Panc1 (cell line): ENCODE measurements around the gene USP24.

Experiments used
- POLR2AphosphoS5 ChIP-seq: IDR thresholded peaks from 2 replicates; pipeline ENCODE4 v1.6.1; 2012; ENCODE audit warnings: mild to moderate bottlenecking, low read depth, low read length, moderate library complexity
- TF ChIP-seq, protein P1 (sequence below): fragments of 450-650 bp; IDR thresholded peaks from 2 replicates; pipeline ENCODE4 v1.5.1; 2017; ENCODE audit warnings: mild to moderate bottlenecking
- TF ChIP-seq, protein P2 (sequence below), 2 experiments: IDR thresholded peaks; 2 replicates each; pipeline ENCODE4 v1.6.1; 2011 to 2012; ENCODE audit warnings: low read depth in 2 of 2, control low read depth in 1 of 2, low read length in 1 of 2, mild to moderate bottlenecking in 1 of 2, moderate library complexity in 1 of 2; ENCODE audit not compliant: insufficient read depth in 1 of 2

DNA sequence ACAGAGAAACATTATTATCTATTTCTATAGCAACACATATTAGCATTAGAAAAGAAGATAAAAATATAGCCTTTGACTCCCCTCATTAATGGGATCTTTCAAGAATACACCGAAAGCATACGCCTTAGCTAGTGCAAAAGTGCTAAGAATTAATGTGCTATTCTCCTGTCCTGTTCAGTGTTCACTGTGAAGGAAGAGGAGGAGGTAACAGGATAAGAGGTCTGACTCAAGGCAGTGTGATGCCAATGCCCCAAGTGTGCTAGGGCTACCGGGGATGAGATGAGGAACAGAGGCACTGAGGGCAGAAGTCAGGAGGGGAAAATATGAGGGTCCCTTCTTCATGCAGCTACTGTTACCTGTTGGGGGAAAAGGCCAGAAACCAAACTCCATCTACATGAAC, 43.5 kb downstream of the USP24 start:
- TF ChIP-seq, protein P1, sequence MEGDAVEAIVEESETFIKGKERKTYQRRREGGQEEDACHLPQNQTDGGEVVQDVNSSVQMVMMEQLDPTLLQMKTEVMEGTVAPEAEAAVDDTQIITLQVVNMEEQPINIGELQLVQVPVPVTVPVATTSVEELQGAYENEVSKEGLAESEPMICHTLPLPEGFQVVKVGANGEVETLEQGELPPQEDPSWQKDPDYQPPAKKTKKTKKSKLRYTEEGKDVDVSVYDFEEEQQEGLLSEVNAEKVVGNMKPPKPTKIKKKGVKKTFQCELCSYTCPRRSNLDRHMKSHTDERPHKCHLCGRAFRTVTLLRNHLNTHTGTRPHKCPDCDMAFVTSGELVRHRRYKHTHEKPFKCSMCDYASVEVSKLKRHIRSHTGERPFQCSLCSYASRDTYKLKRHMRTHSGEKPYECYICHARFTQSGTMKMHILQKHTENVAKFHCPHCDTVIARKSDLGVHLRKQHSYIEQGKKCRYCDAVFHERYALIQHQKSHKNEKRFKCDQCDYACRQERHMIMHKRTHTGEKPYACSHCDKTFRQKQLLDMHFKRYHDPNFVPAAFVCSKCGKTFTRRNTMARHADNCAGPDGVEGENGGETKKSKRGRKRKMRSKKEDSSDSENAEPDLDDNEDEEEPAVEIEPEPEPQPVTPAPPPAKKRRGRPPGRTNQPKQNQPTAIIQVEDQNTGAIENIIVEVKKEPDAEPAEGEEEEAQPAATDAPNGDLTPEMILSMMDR: no peak
- no peak for TF ChIP-seq POLR2AphosphoS5
- TF ChIP-seq, protein P2, sequence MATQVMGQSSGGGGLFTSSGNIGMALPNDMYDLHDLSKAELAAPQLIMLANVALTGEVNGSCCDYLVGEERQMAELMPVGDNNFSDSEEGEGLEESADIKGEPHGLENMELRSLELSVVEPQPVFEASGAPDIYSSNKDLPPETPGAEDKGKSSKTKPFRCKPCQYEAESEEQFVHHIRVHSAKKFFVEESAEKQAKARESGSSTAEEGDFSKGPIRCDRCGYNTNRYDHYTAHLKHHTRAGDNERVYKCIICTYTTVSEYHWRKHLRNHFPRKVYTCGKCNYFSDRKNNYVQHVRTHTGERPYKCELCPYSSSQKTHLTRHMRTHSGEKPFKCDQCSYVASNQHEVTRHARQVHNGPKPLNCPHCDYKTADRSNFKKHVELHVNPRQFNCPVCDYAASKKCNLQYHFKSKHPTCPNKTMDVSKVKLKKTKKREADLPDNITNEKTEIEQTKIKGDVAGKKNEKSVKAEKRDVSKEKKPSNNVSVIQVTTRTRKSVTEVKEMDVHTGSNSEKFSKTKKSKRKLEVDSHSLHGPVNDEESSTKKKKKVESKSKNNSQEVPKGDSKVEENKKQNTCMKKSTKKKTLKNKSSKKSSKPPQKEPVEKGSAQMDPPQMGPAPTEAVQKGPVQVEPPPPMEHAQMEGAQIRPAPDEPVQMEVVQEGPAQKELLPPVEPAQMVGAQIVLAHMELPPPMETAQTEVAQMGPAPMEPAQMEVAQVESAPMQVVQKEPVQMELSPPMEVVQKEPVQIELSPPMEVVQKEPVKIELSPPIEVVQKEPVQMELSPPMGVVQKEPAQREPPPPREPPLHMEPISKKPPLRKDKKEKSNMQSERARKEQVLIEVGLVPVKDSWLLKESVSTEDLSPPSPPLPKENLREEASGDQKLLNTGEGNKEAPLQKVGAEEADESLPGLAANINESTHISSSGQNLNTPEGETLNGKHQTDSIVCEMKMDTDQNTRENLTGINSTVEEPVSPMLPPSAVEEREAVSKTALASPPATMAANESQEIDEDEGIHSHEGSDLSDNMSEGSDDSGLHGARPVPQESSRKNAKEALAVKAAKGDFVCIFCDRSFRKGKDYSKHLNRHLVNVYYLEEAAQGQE (IDR thresholded peaks at IDR 0.05; ENCODE audit: insufficient read depth in 1 of 2, low read depth in 2 of 2, low read length in 1 of 2): no peak
